Adrenal gland (tissue), 12 donors: Measurements from ENCODE around the gene SLC25A47. TPM values are rescaled to one million over a fixed set of nuclear protein-coding genes. Genes with fewer than 3 reads are reported as not detected.

Experiments used
- DNase-seq, 7 donors: peaks; one replicate each; pipeline ENCODE4 v3.0.0-alpha.2; 2019 to 2020
- H3K27ac ChIP-seq, 5 donors: fragments of 200-600 bp; sonication (generic) in 4 of 5; 1 replicate in 3 of 5; 2 replicates in 2 of 5; pipeline versions ENCODE4 v1.5.1 to v1.8.0; 2016 to 2020; ENCODE audit warnings: mild to moderate bottlenecking in 1 of 5
- H3K27me3 ChIP-seq: fragments of 200-600 bp; 2 replicates; pipeline ENCODE4 v1.8.0; 2021
- H3K36me3 ChIP-seq, 2 donors: fragments of 200-600 bp; replicated peaks in 1 of 2; 1 replicate in 1 of 2; 2 replicates in 1 of 2; pipeline versions ENCODE4 v1.5.1 to v1.8.0; 2018 to 2022
- H3K4me1 ChIP-seq, 2 donors: fragments of 200-600 bp; replicated peaks in 1 of 2; 1 replicate in 1 of 2; 2 replicates in 1 of 2; pipeline versions ENCODE4 v1.5.1 to v1.8.0; 2018 to 2021
- H3K4me3 ChIP-seq, 4 donors: fragments of 200-600 bp; sonication (generic) in 3 of 4; one replicate each; pipeline ENCODE4 v1.5.1; 2016 to 2018
- H3K9me3 ChIP-seq, 3 donors: fragments of 200-600 bp; sonication (generic) in 1 of 3; replicated peaks in 1 of 3; 1 replicate in 2 of 3; 2 replicates in 1 of 3; pipeline versions ENCODE4 v1.5.1 to v1.8.0; 2016 to 2021
- POLR2A ChIP-seq, 2 donors: fragments of 450-650 bp; IDR thresholded peaks; one replicate each; pipeline ENCODE4 v1.6.1; 2017; ENCODE audit warnings: antibody characterized with exemption in 2 of 2, mild to moderate bottlenecking in 2 of 2, moderate library complexity in 1 of 2
- WGBS, 4 donors: extraction: QIAGEN DNeasy Blood & Tissue Kit in 2 of 4; methylation state at CpG; one replicate each; pipeline versions ENCODE4 v1.1.5 to v1.1.7; 2013 to 2017; 5-methylcytosine and 5-hydroxymethylcytosine counted together
- intact Hi-C, 2 donors: fragments of 100-400 bp; cut with DNase I; formaldehyde crosslinking; loops; one replicate each; pipeline versions ENCODE4 v1.14.1 to v1.15.0; 2022 to 2023
- polyA plus RNA-seq, 3 donors: library from polyadenylated mRNA; stranded (reverse); fragments of 200-250 nt in 2 of 3; fragments of 350-450 nt in 1 of 3; fragmentation: Illumina TruSeq in 1 of 3; extraction: RNeasy Lipid Tissue Mini Kit (QIAGEN cat#74804) in 1 of 3; gene quantifications; one replicate each; pipeline ENCODE4 v1.2.3, GENCODE V29; 2013 to 2014
- total RNA-seq, 9 donors: library from RNA; depleted of rRNA in 4 of 9; stranded (reverse); fragments of >200 nt in 4 of 9; fragments of 120-200 nt in 1 of 9; fragmentation: NEBNext Ultra II Directional in 1 of 9; extraction: Animal tissue kit (Norgen Biotek cat#: 25700) in 1 of 9; gene quantifications; one replicate each; pipeline versions ENCODE4 v1.1.0 to v1.2.4, GENCODE V29; 2013 to 2023
- TF ChIP-seq, protein P1 (sequence below), 6 experiments: fragments of 450-650 bp in 4 of 6; fragments of 200-600 bp in 2 of 6; sonication (generic) in 1 of 6; IDR thresholded peaks; 1 replicate in 5 of 6; 2 replicates in 1 of 6; pipeline versions ENCODE4 v1.5.1 to v1.8.0; 2016 to 2021; ENCODE audit warnings: antibody characterized with exemption in 6 of 6, mild to moderate bottlenecking in 2 of 6, moderate library complexity in 1 of 6
- donor health status: healthy with polysubstance abuse.
- donor health status: Bipolar disorder and iron deficiency.
- donor health status: DM: yes; HTN: yes; CAD: no.
- donor health status: DM: no; HTN: no; CAD: no.
- donor health status: DM: no; HTN: no; CAD: no.
- donor health status: DM: yes; HTN: yes; CAD: no.

Gene SLC25A47
- total and polyA plus RNA-seq, 12 donors = 0.07 to 0.28 (median 0.14) TPM; not detected in 9

DNA sequence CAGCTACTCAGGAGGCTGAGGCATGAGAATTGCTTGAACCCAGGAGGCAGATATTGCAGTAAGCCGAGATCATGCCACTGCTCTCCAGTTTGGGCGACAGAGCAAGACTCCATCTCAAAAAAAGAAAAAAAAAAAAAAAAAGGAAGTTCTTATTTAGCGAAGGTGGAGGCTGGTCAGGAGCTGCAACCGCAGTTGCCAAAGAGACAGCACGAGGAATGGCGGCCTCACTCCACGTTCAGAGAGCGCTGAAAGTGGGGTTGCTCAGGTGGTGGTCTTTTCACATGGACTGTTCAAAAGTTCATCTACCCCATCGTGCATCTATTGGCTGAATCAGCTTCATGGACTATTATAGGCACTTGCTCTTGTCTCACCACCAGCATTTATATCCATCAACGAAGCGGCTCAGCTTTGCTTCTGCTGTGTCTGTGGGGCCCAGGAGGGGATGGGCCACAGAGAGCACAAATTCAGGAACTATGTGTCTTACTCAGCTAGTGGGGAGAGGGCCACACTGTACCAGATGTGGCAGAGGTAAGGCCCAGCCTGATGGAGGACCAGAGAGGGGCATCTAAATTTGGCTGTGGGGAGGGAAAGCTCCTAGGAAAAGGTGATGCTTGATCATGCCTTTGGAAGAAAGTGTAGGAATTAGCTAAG is 27.3 kb downstream of the SLC25A47 start:
- Histone ChIP-seq H3K9me3 (no peaks in the 10 kb centered on the region), H3K27me3 (no peaks in the 10 kb centered on the region), H3K27ac (no peak overlapping the region), H3K4me3 (no peak overlapping the region), H3K4me1 (no peaks in the 10 kb centered on the region), H3K36me3 (peaks cover 0 to 62% of the 10 kb centered on the region in 2 donors)
- TF ChIP-seq, protein P1, sequence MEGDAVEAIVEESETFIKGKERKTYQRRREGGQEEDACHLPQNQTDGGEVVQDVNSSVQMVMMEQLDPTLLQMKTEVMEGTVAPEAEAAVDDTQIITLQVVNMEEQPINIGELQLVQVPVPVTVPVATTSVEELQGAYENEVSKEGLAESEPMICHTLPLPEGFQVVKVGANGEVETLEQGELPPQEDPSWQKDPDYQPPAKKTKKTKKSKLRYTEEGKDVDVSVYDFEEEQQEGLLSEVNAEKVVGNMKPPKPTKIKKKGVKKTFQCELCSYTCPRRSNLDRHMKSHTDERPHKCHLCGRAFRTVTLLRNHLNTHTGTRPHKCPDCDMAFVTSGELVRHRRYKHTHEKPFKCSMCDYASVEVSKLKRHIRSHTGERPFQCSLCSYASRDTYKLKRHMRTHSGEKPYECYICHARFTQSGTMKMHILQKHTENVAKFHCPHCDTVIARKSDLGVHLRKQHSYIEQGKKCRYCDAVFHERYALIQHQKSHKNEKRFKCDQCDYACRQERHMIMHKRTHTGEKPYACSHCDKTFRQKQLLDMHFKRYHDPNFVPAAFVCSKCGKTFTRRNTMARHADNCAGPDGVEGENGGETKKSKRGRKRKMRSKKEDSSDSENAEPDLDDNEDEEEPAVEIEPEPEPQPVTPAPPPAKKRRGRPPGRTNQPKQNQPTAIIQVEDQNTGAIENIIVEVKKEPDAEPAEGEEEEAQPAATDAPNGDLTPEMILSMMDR (IDR thresholded peaks at IDR 0.05) = no peak
- TF ChIP-seq POLR2A (IDR thresholded peaks at IDR 0.05) = no peak
- DNase-seq = peak in 2 of 7 donors; percentile 13 to 44
- WGBS, 4 donors = 80 to 94% (median 88%) methylated on average over 11 of the region's 11 CpGs
- intact Hi-C loops = no loop called here

DNA sequence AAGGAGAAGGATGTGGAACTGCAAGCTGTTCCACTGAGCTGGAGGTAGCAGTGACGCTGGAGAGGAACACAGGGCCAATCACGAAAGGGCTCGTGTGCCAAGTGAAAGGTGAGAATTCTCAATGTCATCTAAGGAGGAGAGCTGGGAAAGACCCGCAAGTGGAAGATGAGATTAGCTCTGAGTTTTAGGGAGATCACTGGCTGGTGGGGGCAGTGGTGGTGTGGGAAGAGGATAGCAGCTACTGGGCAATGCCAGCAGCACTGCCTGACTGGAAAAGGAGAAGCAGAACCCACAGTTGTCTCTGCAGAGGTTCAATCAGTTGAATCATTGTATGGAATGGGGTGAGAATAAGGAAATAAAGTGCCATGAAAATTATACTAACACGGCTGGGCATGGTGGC is 27.8 kb downstream of the SLC25A47 start:
- WGBS, 4 donors = 84 to 92% (median 88%) methylated on average over 5 of the region's 5 CpGs
- H3K27me3 ChIP-seq = no peaks in the 10 kb centered on the region
- no peak overlapping the region for H3K27ac ChIP-seq
- peak in 2 of 7 donors; percentile 11 to 41 for DNase-seq
- TF ChIP-seq, protein P1 (IDR thresholded peaks at IDR 0.05) = no peak
- no peak for TF ChIP-seq POLR2A (IDR thresholded peaks at IDR 0.05)
- intact Hi-C loops = no loop called here
- no peaks in the 10 kb centered on the region for H3K9me3 ChIP-seq
- H3K4me3 ChIP-seq = no peak overlapping the region
- peaks cover 0 to 57% of the 10 kb centered on the region in 2 donors for H3K36me3 ChIP-seq
- no peaks in the 10 kb centered on the region for H3K4me1 ChIP-seq

DNA sequence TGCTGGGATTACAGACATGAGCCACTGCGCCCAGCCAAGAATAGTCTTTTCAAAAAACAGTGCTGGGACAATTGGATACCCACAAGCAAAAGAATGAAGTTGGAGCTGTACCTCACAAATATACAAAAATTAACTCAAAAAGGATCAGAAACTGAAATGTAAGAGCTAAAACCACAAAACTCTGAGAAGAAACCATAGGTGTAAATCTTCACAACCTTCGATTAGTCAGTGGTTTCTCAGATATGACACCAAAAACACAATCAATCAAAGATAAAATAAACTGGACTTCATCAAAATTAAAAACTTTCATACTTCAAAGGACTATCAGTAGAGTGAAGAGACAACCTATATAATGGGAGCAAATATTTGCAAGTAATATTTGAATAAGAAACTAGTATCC is 35.3 kb downstream of the SLC25A47 start:
- no peaks in the 10 kb centered on the region for H3K9me3 ChIP-seq
- peaks cover 0 to 41% of the 10 kb centered on the region in 2 donors for H3K36me3 ChIP-seq
- peaks cover 0 to 9% of the 10 kb centered on the region in 2 donors for H3K4me1 ChIP-seq
- no peak overlapping the region for H3K27ac ChIP-seq
- intact Hi-C loops = no loop called here
- no peak for DNase-seq
- no peak overlapping the region for H3K4me3 ChIP-seq
- WGBS, 4 donors = 96 to 99% (median 98%) methylated on average over 2 of the region's 2 CpGs
- H3K27me3 ChIP-seq = no peaks in the 10 kb centered on the region
- no peak for TF ChIP-seq POLR2A (IDR thresholded peaks at IDR 0.05)
- TF ChIP-seq, protein P1 (IDR thresholded peaks at IDR 0.05) = no peak

DNA sequence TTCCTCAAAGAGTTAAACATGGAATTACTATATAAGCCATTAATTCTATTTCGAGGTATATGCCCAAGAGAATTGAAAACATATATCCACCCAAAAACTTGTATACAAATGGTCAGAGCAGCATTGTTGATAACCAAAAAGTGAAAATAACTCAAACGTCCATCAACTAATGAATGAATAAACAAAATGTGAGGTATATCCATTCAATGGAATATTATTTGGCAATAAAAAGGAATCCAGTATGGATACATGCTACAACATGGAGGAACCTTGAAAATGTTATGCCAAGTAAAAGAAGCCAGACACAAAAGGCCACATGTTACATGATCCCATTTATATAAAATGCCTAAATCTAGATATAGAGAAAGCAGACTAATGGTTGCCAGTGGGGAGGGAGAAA is 36.0 kb downstream of the SLC25A47 start:
- TF ChIP-seq POLR2A (IDR thresholded peaks at IDR 0.05) = no peak
- TF ChIP-seq, protein P1 (IDR thresholded peaks at IDR 0.05) = no peak
- intact Hi-C loops = no loop called here
- 88 to 92% (median 89%) methylated on average over 2 of the region's 2 CpGs for WGBS, 4 donors
- no peaks in the 10 kb centered on the region for H3K27me3 ChIP-seq
- no peaks in the 10 kb centered on the region for H3K9me3 ChIP-seq
- no peak overlapping the region for H3K27ac ChIP-seq
- peaks cover 0 to 37% of the 10 kb centered on the region in 2 donors for H3K36me3 ChIP-seq
- H3K4me3 ChIP-seq = no peak overlapping the region
- peaks cover 4 to 16% of the 10 kb centered on the region in 2 donors for H3K4me1 ChIP-seq
- DNase-seq = no peak
